ENCODE results near the gene CD3G.
"Not testable (repeated sequence)": the region's sequence is repeated elsewhere in the genome, so short reads cannot be mapped to it uniquely, and the experiment has no call there.

Gene CD3G

DNA sequence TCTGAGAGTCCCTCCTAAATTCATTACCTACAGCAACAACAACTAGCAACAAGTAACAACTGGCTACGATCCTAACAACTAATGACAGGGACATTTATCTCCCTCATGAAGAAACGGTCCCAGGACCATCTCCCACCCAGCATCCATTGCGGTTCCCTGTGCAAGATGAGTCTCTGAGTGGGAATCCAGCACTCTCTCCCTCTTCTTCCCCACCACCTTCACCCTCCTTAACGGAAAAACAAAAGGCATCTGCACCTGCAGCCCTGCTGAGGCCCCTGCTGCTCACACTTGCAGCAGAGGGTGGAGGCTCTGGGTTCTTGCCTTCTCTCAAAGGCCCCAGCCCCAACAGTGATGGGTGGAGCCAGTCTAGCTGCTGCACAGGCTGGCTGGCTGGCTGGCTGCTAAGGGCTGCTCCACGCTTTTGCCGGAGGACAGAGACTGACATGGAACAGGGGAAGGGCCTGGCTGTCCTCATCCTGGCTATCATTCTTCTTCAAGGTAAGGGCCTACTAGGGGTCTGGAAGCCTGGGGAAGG is at the start of gene CD3G:
CD3G (plus strand) TSS at position 364 of the 535 bp plus-strand sequence; CDS start at position 444, 80 bp downstream.
- DNase-seq: no peak

DNA sequence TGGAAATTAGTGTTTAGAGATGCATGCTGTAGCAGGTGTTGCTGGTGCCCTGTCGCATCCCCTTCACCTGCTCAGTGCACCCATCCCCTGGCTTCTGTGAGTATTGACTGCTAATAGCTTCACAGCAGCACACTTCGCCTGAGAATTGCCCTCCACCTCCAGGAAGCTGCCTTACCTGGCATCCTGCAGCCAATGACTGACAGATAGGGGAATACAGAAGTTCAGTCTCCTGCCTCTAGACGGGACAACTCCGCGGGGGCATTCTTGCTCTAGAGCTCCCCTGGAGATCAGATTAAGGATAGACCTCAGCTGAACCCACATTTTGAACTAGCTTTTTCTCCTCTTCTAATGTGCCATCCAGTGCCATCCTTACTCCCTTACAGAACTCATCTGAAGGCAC is 48.9 kb upstream of the CD3G start:
- DNase-seq: no peak

DNA sequence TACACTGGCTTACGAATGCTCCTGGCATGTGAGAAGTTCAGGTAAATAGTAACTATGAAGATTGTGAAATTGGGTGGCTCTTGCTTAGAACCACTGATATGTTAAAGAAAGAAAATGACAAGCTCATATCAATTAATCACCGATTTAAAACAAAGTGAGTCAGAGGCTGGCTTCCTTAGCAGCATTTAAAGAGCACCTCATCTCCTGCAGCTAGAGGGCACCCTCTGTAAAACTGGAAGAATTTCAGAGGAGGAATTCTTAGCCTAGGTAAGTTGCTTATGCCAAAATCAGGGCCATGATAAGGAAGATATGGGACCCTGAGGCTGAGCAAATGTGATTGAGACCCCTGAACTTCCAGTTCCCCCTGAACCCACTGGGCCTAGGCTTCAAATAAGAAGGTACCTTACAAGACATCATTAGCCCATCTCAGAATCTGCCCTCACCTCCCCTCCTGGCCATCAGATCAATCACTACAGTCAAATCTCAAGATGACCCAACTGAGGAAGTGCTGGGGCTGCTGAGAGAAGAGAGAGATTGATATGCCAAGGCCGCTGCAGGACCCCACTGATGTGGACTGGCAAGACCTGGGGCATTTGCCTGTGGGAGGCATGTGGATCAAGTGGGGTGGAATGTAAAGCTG is 48.2 kb upstream of the CD3G start:
- no peak for DNase-seq

- no peak for DNase-seq
Observed at GRCh38 chr11:118301600-118302195, 42.4 kb upstream of the CD3G start.

GRCh38 chr11:118304227-118304567 is 39.9 kb upstream of the CD3G start:
- no peak for DNase-seq

DNA sequence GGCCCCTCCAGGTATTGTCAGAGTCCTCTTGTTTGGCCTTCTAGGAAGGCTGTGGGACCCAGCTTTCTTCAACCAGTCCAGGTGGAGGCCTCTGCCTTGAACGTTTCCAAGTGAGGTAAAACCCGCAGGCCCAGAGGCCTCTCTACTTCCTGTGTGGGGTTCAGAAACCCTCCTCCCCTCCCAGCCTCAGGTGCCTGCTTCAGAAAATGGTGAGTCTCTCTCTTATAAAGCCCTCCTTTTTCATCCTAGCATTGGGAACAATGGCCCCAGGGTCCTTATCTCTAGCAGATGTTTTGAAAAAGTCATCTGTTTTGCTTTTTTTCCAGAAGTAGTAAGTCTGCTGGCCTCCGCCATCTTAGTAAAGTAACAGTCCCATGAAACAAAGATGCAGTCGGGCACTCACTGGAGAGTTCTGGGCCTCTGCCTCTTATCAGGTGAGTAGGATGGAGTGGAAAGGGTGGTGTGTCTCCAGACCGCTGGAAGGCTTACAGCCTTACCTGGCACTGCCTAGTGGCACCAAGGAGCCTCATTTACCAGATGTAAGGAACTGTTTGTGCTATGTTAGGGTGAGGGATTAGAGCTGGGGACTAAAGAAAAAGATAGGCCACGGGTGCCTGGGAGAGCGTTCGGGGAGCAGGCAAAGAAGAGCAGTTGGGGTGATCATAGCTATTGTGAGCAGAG is 39.4 kb upstream of the CD3G start, which contains the start of gene CD3E:
CD3E (plus strand) TSS at position 163 of the 681 bp plus-strand sequence; CDS start at position 386, 223 bp downstream.
- no peak for DNase-seq

- DNase-seq: no peak
Observed at GRCh38 chr11:118305726-118306125, 38.4 kb upstream of the CD3G start.

DNA sequence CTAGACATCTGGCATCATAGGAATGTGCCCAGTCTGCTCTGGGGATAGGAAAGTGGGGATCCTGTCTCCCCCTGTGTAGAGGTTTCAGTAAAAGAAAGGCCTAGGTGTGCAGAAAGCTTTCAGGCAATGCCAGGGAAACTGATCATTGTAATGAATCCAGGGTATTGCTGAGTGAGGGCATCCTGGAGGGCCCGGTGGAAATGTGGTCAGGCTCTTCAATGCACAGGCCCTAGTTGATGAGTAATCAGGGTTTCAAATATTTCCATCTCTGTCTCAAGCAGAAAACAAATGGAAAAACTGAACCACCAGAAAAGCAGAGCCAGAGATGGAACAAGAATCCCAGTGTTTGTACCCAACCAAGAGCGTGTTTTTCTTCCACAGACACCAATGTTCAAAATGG is 37.6 kb upstream of the CD3G start:
- no peak for DNase-seq

GRCh38 chr11:118308995-118309528 is 35.1 kb upstream of the CD3G start:
- not testable (repeated sequence) for DNase-seq

GRCh38 chr11:118310271-118310670 is 33.9 kb upstream of the CD3G start:
- no peak for DNase-seq

DNA sequence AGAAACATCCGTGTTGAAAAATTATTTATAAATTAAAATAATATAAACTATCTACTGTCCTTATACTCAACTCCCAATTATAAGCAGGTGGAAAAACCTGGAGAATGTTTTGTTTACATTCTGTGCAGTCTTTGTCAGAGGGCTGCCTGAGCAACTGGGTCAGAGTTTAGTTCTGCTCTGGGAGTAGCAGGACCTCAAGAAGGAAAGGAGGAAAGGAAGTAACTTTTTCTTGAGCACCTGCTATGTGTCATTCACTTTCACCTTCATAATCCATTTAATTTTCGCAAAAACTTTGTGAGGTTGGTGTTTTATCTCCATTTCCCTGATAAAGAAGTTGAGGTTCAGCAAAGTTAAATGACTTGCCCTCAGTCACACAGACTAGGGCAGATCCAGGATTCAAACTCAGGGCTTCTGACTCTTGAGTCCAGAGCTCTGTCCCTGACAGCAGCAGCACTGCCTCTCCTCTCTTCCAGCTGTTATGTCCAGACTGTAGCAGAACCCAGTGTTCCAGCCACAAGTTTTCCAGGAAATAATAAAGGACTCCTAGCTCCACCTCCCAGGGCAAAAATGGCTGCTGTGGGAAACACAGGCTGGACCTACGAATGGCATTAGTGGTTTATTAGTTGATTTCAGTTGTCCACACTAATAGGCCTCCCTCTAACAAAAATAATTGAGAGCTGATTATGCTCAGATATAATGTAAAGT is 33.2 kb upstream of the CD3G start:
- no peak for DNase-seq

DNA sequence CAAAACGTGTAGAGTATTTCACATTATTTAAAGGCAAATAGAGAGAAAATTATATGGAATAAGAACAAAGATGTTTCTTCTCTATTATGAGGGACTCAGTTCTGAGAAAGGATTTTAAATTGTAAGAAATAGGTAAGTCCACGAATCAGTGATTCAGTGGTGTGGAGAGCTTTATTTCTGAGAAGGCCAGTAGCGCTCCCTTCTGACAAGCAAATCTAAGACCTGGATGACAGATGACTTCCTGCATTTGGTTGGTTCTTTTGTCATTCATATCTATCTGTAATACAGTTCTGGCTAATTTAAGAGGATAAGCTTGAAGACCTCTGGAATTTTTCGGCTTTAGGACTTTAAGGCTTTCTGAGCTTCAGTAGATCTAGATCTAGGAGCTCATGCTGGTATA is 32.6 kb upstream of the CD3G start:
- no peak for DNase-seq

DNA sequence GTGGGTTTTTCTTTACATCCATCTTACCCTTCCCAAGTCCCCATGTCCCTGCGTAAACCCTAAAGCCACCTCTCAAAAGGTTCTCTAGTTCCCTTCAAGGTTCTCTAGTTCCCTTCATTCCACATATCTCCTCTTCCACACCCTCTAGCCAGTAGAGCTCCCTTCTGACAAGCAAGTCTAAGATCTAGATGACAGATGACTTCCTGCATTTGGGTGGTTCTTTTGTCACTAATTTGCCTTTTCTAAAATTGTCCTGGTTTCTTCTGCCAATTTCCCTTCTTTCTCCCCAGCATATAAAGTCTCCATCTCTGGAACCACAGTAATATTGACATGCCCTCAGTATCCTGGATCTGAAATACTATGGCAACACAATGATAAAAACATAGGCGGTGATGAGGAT is 31.8 kb upstream of the CD3G start:
- no peak for DNase-seq

DNA sequence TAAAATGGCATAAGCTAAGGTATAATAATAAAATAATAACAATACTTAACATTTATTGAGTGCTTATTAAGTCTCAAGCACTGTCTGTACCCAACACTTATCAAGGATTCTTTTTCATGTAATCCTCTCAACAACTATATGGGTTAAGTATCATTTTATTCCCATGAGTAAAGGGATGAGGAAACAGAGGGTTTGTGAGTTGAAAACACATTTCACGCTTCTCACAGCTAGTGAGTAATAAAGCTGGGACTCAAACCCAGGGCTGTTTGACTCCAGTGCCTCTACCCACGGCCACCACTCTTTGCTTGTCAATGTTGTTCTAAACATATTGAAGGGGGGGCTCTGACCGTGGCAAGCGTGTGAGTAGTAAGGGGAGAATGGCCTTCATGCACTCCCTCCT is 30.9 kb upstream of the CD3G start:
- no peak for DNase-seq

DNA sequence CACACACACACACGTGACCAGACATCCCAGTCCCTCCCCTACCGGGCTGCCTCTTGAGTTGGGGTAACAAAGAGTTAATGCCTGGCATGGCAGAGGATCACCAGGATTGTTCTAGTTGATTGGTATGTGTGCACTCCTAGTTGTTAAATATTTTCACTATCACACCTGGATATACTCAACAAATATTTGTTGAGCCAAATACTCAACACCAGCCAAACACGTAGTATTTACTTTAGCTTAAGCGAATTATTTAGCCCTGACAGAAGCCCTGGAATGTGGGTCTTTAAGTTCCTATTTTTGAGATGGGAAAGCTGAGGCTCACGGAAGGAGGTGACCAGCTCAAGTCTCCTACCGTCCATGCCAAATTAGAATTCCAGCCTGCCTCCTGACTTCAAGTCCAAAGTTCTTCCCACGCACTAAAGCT is 29.1 kb upstream of the CD3G start:
- DNase-seq: no peak

GRCh38 chr11:118318124-118318523 is 26.0 kb upstream of the CD3G start:
- DNase-seq: no peak

DNA sequence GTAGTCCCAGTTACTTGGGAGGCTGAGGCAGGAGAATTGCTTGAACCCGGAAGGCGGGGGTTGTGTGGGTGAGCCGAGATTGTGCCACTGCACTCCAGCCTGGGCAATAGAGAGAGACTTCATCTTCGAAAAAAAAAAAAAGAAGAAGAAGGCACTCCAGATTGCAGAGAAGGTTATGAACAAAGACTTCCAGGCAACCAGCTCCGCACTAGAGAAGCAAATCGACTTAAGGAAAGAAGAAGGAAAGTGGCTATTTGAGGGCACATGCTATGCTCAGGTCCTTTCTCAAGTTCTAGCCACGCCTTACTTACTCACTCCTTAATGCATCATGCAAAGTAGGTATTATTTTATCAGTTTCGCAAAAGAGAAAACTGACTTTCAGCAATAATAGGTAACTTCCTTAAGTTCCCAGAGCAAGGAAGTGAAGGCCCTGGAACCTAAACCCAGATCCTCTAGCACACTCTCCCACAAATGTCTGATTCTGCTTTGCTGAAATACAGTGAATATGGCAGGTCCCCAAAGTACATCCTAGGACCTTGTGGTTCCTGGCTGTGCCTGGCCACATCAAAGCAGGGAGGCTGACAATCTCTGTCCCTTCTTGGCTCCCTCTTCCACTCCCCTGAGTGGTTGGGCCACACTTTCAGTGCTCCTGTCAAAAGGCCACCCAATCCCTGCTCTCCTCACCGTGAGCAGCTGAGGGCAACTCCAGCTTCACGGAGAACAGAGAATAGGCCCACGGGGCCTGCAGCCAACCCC is 25.4 kb upstream of the CD3G start:
- DNase-seq: no peak

DNA sequence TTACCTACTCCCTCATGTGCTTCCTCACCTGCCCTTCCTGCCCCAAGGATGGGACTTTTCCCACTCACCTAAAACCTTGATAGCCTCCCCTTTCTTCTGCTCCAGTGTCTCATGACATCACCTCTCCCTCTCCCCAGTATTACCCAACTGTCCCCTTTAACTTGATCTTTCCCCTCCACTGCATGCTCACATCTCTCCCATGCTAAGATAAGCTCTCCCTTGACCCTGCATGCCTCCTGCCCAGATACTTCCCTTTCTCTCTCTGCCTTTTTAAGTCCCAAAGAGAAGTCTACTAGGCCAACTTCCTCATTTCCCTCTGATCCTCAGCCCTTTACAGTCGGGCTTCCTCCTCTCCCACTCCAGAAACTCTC is 24.8 kb upstream of the CD3G start:
- DNase-seq: no peak

DNA sequence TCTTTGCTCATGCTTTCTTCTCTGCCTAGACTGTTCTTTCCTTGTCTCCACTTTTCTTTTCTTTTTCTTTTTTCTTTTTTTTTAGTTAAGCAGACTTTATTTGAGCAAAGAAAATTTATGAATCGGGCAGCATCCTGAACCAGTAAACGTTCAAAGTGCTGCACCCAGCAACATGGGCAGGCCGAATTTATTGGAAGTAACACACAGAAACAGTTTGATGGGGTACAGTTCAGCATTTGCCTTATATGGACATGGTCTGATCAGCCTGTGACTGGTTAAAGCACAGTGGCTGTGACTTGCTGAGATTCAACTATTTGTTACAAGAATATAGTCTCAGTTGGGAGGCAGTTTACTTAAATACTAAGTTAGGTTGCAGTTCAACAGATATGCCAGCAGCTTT is 23.6 kb upstream of the CD3G start:
- no peak for DNase-seq

- no peak for DNase-seq
Observed at GRCh38 chr11:118321386-118322082, 22.6 kb upstream of the CD3G start.

- DNase-seq: no peak
Observed at GRCh38 chr11:118322721-118323120, 21.4 kb upstream of the CD3G start.

DNA sequence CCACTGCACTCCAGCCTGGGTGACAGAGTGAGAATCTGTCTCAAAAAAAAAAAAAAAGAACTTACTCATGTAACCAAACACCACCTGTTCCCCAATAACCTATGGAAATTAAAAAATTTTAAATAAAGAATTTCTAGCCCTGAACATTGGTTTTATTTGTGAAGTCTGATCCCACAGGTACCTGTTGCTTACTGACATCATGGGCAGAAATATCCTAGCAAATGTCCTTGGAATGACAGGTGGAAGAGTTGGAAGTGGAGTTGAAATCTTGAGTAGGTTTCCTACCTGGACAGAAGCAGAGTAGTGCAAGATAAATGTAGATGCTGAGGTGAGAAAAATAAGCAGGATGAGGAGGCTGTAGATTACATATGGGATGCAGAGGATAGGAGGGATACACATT is 18.9 kb upstream of the CD3G start:
- DNase-seq: no peak

All from cerebellar nuclear complex (tissue), 1 donor.